Stimulated activated CD8-positive, alpha-beta memory T cell treated with anti-CD3 and anti-CD28 coated beads, Interleukin-12 subunit alpha, Interleukin-12 subunit beta, amount 100 ng/mL, for 24 hours (primary cell): ENCODE data around the gene CFHR3.
"Not testable (repeated sequence)": the region's sequence is repeated elsewhere in the genome, so short reads cannot be mapped to it uniquely, and the experiment has no call there.

ENCODE experiments used
- DNase-seq: peaks from one replicate; pipeline ENCODE4 v3.0.0-alpha.2; 2020; ENCODE audit errors: extremely low read depth

The CFHR3 gene

GRCh38 chr1:196774603-196775002 is at the start of gene CFHR3:
CFHR3 (plus strand) TSS chr1:196774840; CDS start chr1:196774887, 47 bp downstream.
- no peak for DNase-seq

- DNase-seq: no peak
Observed at GRCh38 chr1:196732526-196732925, 42.1 kb upstream of the CFHR3 start.

- DNase-seq: no peak
Observed at GRCh38 chr1:196733091-196733970, 41.3 kb upstream of the CFHR3 start.

GRCh38 chr1:196734006-196734405 is 40.6 kb upstream of the CFHR3 start:
- DNase-seq: no peak

GRCh38 chr1:196734460-196734859 is 40.2 kb upstream of the CFHR3 start:
- no peak for DNase-seq

- DNase-seq: no peak
Observed at GRCh38 chr1:196738730-196739129, 35.9 kb upstream of the CFHR3 start.

- not testable (repeated sequence) for DNase-seq
Observed at GRCh38 chr1:196743244-196743643, 31.4 kb upstream of the CFHR3 start.

DNA sequence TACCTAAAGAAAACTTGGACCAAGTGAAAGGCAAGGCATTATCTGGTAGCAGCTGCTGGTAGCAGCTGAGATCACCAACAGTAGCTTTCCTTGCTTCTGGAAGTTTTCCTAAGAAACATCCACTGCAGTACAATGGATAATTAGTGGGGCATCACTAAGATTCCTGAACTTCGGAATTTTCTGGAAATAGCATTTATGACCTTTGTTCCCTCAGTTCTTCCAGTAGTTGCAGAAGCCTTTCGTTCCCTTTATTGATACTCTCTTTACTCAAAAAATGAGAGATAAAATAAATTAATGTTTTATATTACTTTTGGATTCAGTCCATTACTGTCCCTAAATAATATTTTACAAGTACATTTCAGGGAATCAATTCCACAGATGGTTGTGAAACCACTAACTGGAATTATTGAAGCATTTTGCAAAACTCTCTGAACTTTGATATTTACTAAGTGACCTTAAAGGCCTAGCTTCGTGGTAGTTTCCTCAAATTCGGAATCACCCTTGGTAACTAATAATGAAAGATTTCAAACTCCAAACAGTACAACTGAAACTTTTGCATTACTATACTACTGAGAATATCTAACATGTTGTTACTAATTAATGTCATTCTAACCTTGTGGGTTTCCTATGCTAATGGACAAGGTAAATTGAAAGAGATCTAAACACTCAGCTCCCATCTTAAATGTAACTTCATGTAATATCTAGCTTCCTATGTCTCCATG is 9.5 kb upstream of the CFHR3 start:
- not testable (repeated sequence) for DNase-seq

DNA sequence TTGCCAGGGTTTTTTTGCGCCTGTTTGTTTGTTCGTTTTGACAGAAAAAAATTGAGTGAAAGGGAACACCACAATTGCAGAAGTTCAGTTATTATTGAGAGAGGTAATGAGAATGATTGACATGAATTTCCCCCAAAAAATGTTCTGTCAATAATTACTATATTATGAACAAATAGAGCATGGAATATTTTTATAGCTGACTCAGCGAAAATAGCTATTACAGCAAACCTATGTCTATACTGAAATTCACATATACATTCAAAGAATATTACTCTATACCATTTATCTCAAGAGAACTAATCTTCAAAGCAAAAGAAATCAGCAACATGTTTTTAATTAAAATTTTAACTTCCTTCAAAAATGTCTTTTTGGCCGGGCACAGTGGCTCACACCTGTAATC is 4.8 kb upstream of the CFHR3 start:
- not testable (repeated sequence) for DNase-seq

DNA sequence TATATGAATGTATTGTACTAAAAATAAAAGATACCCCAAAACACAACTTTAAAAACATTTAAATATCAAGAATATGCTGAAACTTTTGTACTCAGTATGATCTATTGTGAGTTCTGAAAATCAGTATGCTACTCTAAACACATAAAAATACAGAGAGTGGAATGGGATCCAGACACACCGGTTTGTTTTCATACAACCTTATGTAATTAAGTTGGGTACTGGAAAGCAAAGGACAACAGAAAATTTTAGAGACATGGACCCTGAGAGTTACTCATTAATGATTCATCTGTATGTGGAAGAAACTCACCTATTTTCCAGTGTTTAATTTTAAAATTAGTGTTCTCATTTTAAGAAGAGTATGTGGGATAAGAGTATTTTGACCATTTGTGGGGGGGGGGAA is 927 bp upstream of the CFHR3 start:
- no peak for DNase-seq

- no peak for DNase-seq
Observed at GRCh38 chr1:196774175-196774574, 465 bp upstream of the CFHR3 start.

GRCh38 chr1:196777603-196778002 is 3.0 kb downstream of the CFHR3 start:
- DNase-seq: no peak

DNA sequence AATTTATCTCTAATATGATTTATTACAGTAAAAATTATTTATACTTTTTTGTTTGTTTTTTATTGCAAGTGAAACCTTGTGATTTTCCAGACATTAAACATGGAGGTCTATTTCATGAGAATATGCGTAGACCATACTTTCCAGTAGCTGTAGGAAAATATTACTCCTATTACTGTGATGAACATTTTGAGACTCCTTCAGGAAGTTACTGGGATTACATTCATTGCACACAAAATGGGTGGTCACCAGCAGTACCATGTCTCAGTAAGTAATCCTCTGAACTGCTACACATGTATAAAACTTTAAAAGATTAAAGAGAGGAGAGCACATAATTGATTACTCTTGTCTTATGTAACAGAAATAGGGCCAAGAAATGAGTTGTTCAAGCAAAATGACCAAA is 4.5 kb downstream of the CFHR3 start:
- no peak for DNase-seq

GRCh38 chr1:196791252-196791651 is 16.6 kb downstream of the CFHR3 start:
- DNase-seq: not testable (repeated sequence)

DNA sequence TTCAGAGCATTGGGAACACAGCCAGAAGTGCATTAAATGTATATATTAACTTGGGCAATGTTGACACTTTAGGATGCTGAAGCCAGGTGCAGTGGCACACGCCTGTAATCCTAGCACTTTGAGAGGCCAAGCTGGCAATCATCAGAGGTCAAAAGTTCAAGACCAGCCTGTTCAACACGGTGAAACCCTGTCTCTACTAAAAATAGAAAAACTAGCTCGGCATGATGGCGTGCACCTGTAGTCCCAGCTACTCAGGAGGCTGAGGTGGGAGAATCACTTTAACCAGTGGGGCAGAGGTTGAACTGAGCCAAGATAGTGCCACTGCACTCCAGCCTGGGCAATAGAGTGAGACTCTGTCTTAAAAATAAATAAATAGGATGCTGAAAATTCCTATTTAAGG is 19.5 kb downstream of the CFHR3 start:
- DNase-seq: not testable (repeated sequence)

DNA sequence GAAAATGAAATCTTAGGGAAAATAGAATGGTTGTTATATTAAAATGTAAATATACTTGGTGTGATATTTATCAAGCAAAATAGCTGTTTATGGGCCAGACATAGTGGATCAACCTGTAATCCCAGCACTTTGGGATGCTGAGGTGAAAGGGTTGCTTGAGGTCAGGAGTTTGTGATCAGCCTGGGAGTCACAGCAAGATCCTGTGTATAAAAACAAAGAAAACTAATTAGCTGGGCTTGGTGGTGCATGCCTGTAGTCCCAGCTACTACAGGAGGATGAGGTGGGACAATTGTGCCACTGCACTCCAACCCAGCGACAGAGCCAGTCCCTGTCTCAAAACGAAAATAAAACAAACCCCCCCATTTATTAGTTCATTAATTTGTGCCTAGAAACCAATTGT is 23.3 kb downstream of the CFHR3 start:
- no peak for DNase-seq

DNA sequence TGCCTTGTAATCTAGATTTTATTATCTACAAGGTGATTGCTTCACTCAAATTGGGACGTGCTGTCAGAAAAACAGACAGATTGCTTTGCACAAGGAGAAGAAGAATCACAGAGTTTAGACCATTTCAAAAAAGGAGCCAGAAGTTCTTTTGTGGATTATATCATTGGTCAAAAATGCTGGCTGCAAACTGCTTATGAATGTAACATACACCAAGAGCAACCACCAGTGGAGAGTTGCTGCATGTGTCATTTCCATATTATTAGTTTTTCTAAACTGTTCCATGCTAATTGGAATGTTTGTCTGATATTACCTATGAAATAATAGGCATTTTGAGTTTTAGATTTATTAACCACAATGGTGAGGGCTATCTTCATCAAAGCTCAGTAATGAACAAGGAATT is 27.3 kb downstream of the CFHR3 start:
- DNase-seq: not testable (repeated sequence)

DNA sequence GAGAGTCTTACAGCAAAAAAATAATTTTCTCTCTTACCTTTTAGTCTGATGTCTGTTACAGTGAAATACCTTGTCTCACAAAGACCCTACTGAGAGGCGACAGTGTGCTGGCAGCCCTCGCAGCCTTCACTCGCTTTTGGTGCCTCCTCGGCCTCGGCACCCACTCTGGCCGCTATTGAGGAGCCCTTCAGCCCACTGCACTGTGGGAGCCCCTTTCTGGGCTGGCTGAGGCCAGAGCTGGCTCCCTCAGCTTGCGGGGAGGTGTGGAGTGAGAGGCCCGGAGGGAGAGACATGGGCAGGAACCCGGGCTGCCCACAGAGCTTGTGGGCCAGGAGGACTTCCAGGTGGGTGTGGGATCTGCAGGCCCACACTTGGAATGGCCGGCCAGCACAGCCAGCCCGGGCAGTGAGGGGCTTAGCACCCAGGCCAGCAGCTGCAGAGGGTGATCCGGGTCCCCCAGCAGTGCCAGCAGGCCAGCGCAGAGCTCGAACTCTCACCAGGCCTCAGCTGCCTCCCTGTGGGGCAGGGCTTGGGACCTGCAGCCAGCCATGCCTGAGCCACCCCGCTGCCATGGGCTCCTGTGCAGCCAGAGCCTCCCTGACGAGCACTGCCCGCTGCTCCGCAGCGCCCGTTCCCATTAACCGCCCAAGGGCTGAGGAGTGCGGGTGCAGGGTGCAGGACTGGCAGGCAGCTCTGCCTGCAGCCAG is 34.0 kb downstream of the CFHR3 start:
- DNase-seq: no peak

- not testable (repeated sequence) for DNase-seq
Observed at GRCh38 chr1:196817442-196817841, 42.8 kb downstream of the CFHR3 start.

- DNase-seq: not testable (repeated sequence)
Observed at GRCh38 chr1:196819531-196819930, 44.9 kb downstream of the CFHR3 start, which contains the start of gene CFHR1. CFHR1 (plus strand) TSS chr1:196819731; CDS start chr1:196819845, 114 bp downstream.

DNA sequence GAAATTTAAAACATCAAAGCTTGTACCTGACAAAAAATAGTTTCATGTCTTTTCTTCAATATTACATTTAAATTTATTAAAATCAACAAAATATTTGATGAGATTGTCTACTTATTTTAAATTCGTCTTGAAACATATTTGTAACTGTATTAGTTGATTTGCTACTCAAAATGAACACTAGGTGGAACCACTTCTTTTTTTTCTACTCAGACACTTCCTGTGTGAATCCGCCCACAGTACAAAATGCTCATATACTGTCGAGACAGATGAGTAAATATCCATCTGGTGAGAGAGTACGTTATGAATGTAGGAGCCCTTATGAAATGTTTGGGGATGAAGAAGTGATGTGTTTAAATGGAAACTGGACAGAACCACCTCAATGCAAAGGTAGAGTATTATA is 53.2 kb downstream of the CFHR3 start:
- DNase-seq: not testable (repeated sequence)
